GM12878 (cell line): ENCODE measurements around the gene SYNPO. TPM values are rescaled to one million over a fixed set of nuclear protein-coding genes. Genes with fewer than 3 reads are reported as not detected.

Experiments used
- ATAC-seq: fragments of 200-7000 bp; cut with Tn5 transposase; 3 replicates; pipeline ENCODE4 v1.9.1; 2020; ENCODE audit warnings: mild to moderate bottlenecking, moderate library complexity
- BruUV-seq: library from RNA; stranded (reverse); fragments of 400-500 nt; replicated peaks from 2 replicates; lab custom pipeline; 2021; lab: Mats Ljungman, UMichigan
- CTCF ChIA-PET: fragments of 300-600 bp; sonication (Branson Sonifier 250); formaldehyde crosslinking; extraction: SDS; loops from one replicate; lab custom pipeline; 2021; ENCODE audit warnings: inconsistent platforms; lab: Yijun Ruan, JAX
- POLR2A ChIA-PET: fragments of 350-600 bp; formaldehyde crosslinking; extraction: SDS; loops from one replicate; lab custom pipeline; 2021; ENCODE audit warnings: inconsistent platforms; lab: Charles Lee
- RAD21 ChIA-PET: fragments of 300-600 bp; sonication (Branson Sonifier 250); formaldehyde crosslinking; loops from one replicate; lab custom pipeline; 2023; ENCODE audit warnings: antibody characterized with exemption; ENCODE audit not compliant: unreplicated experiment; lab: Charles Lee
- SMC1A ChIA-PET: fragments of 300-600 bp; sonication (Branson Sonifier 250); formaldehyde crosslinking; loops from one replicate; lab custom pipeline; 2023; ENCODE audit not compliant: unreplicated experiment, uncharacterized antibody; lab: Charles Lee
- DNase-seq: peaks from one replicate; pipeline ENCODE4 v3.0.0-alpha.2; 2011; ENCODE audit warnings: low read depth, low spot score
- FAIRE-seq: peaks from 3 replicates; lab custom pipeline; 2011; peaks lifted over from hg19 to GRCh38; lab: Jason Lieb, UNC
- H2AFZ ChIP-seq: 2 replicates; pipeline ENCODE4 v1.6.0; 2011; ENCODE audit warnings: low read depth, low read length, control low read depth; ENCODE audit not compliant: control insufficient read depth
- H3K27ac ChIP-seq: 2 replicates; pipeline ENCODE4 v1.5.1; 2011; ENCODE audit warnings: control low read depth; ENCODE audit not compliant: control insufficient read depth, insufficient read depth
- H3K27me3 ChIP-seq, 2 experiments: replicated peaks in 1 of 2; 2 replicates each; pipeline versions ENCODE4 v1.6.0 to v1.6.1; 2011; ENCODE audit warnings: low read length in 1 of 2; ENCODE audit not compliant: control insufficient read depth in 2 of 2, insufficient read depth in 2 of 2
- H3K36me3 ChIP-seq, 2 experiments: 2 replicates each; pipeline ENCODE4 v1.5.1; 2011; ENCODE audit warnings: low read length in 1 of 2; ENCODE audit not compliant: control insufficient read depth in 2 of 2, insufficient read depth in 2 of 2
- H3K4me1 ChIP-seq: 2 replicates; pipeline ENCODE4 v1.6.1; 2011; ENCODE audit warnings: mild to moderate bottlenecking, low read length, moderate library complexity, mixed read lengths; ENCODE audit not compliant: control insufficient read depth, insufficient read depth
- H3K4me2 ChIP-seq: 2 replicates; pipeline ENCODE4 v1.6.0; 2011; ENCODE audit warnings: control low read depth; ENCODE audit not compliant: control insufficient read depth, insufficient read depth
- H3K4me3 ChIP-seq: fragments of 200-600 bp; sonication (generic); 2 replicates; pipeline ENCODE4 v1.5.1; 2016
- H3K79me2 ChIP-seq: 2 replicates; pipeline ENCODE4 v1.6.0; 2011; ENCODE audit warnings: low read length; ENCODE audit not compliant: control insufficient read depth, insufficient read depth
- H3K9ac ChIP-seq: 2 replicates; pipeline ENCODE4 v1.8.0; 2011; ENCODE audit warnings: low read length, control low read depth, mixed read lengths; ENCODE audit not compliant: control insufficient read depth, insufficient read depth
- H3K9me3 ChIP-seq: replicated peaks from 3 replicates; pipeline ENCODE4 v1.5.1; 2011; ENCODE audit warnings: mild to moderate bottlenecking, low read length; ENCODE audit not compliant: control insufficient read depth, insufficient read depth
- H4K20me1 ChIP-seq: 2 replicates; pipeline ENCODE4 v1.6.0; 2011; ENCODE audit not compliant: control insufficient read depth, insufficient read depth
- CUX1 ChIP-seq: IDR thresholded peaks from 2 replicates; pipeline ENCODE4 v1.6.1; 2012; ENCODE audit warnings: improper control_type of control experiment, low read depth, low read length; ENCODE audit not compliant: insufficient replicate concordance
- LARP7 ChIP-seq: fragments of 450-650 bp; IDR thresholded peaks from 2 replicates; pipeline ENCODE4 v1.6.1; 2017; ENCODE audit warnings: mild to moderate bottlenecking
- MXI1 ChIP-seq: fragments of 150-350 bp; IDR thresholded peaks from 2 replicates; pipeline ENCODE4 v1.6.1; 2011; ENCODE audit warnings: low read depth, mild to moderate bottlenecking, inconsistent platforms, low read length, improper control_type of control experiment
- TCF3 ChIP-seq: IDR thresholded peaks from 2 replicates; pipeline ENCODE4 v1.6.1; 2012; ENCODE audit warnings: low read depth, mild to moderate bottlenecking, low read length, borderline replicate concordance; ENCODE audit not compliant: insufficient read depth
- WGBS: methylation state at CpG from one replicate; pipeline ENCODE4 v1.1.6; 2016; ENCODE audit warnings: low lambda C conversion rate; ENCODE audit not compliant: insufficient replicate concordance, insufficient coverage; ENCODE audit errors: missing lambda C conversion rate; 5-methylcytosine and 5-hydroxymethylcytosine counted together
- in situ Hi-C: fragments of 300-500 bp; cut with MboI; formaldehyde crosslinking; loops from 9 replicates; pipeline ENCODE4 v1.14.3; 2018; ENCODE audit warnings: mixed read lengths
- intact Hi-C: fragments of 100-400 bp; cut with micrococcal nuclease; formaldehyde crosslinking; loops from one replicate; pipeline ENCODE4 v1.14.2; 2022; ENCODE audit not compliant: unreplicated experiment
- polyA plus RNA-seq, 11 experiments: library from polyadenylated mRNA; depleted of rRNA in 4 of 11; unstranded in 6 of 11; stranded (reverse) in 5 of 11; fragments of >200 nt; fragmentation: Nextera tagmentation in 4 of 11; fragmentation: Illumina TruSeq in 1 of 11; extraction: Ambion mirVana in 4 of 11; extraction: Trizol in 1 of 11; gene quantifications; 1 replicate in 1 of 11; 2 replicates in 10 of 11; pipeline versions ENCODE4 v1.2.1 to v1.2.3, GENCODE V29; 2011 to 2016; ENCODE audit warnings: inconsistent platforms in 2 of 11, missing spikeins in 2 of 11, low read depth in 1 of 11
- total RNA-seq, 4 experiments: library from RNA; depleted of rRNA in 3 of 4; stranded (reverse); fragments of >200 nt in 3 of 4; fragmentation: Illumina TruSeq in 1 of 4; extraction: Trizol in 1 of 4; gene quantifications; 2 replicates each; pipeline versions ENCODE4 v1.2.1 to v1.2.3, GENCODE V29; 2013 to 2021

The SYNPO gene
- total and polyA plus RNA-seq, 10 of the 15 experiments (the other 5 are each of a cell fraction or from before 2014, with no cell fraction given): 0.77 to 21.0 (median 3.9) TPM

DNA sequence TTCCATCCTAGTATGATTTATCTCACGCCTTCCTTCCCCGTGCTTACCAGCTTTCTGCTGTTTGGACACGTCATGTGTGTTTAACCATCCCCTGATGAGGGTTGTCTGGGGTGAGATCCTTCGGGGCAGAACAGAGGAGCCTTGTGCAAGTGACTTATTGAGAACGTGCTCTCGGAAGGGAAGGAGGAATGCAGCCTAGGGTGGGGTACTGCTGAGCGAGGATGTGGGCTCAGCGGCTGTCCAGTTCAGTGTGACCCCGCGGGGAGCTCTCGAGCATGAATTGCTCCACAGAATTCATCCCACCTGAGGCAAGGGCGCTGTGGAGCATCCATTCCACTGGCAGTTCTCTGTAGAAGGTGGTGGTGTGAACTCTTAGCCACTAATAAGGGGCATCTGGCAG is 24.6 kb downstream of the SYNPO start:
- no peaks in the 10 kb centered on the region for H3K9me3 ChIP-seq
- H3K27ac ChIP-seq: no peak overlapping the region
- H4K20me1 ChIP-seq: no peaks in the 10 kb centered on the region
- H2AFZ ChIP-seq: no peak overlapping the region
- H3K4me1 ChIP-seq: no peaks in the 10 kb centered on the region
- ChIA-PET CTCF (interaction anchor here (0.8 to 1.2 kb wide), 3 partner anchors 104 to 182 kb away, joined by 3 read pairs; partner anchors contain the start of gene SMIM3), SMC1A (interaction anchor here (0.6 to 1.2 kb wide), 2 partner anchors 11 to 13 kb away, joined by 3 read pairs; no protein-coding TSS in a partner anchor), POLR2A (no interaction called here), RAD21 (no interaction called here)
- TF ChIP-seq LARP7: no peak
- TF ChIP-seq MXI1: no peak
- TF ChIP-seq TCF3: no peak
- no peak for TF ChIP-seq CUX1
- no peaks in the 10 kb centered on the region for H3K79me2 ChIP-seq
- in situ Hi-C loops: no loop called here
- no peak for FAIRE-seq
- no TSS peak for BruUV-seq
- H3K36me3 ChIP-seq: no peaks in the 10 kb centered on the region
- H3K4me2 ChIP-seq: no peak overlapping the region
- H3K9ac ChIP-seq: no peak overlapping the region
- WGBS: 53% methylated on average over 12 of the region's 12 CpGs
- no peak overlapping the region for H3K4me3 ChIP-seq
- no peak for ATAC-seq
- peaks cover 0 to 1% of the 10 kb centered on the region in 2 experiments; a peak in 2 of 4 replicates for H3K27me3 ChIP-seq
- DNase-seq: no peak
- intact Hi-C loops: no loop called here
